Endothelial cell (in vitro differentiated cells): Measurements from ENCODE around the gene EFCAB6. TPM values are rescaled to one million over a fixed set of nuclear protein-coding genes. Genes with fewer than 3 reads are reported as not detected.

Experiments
- DNase-seq: peaks from one replicate; pipeline ENCODE4 v3.0.0; 2021; ENCODE audit warnings: low spot score
- H3K27ac Mint-ChIP-seq: one replicate; pipeline ENCODE4 v1.8.0; 2021; ENCODE audit warnings: mixed read lengths, inconsistent platforms; ENCODE audit not compliant: unreplicated experiment
- H3K27me3 Mint-ChIP-seq: one replicate; pipeline ENCODE4 v1.8.0; 2021; ENCODE audit warnings: mild to moderate bottlenecking, moderate library complexity, mixed read lengths, inconsistent platforms; ENCODE audit not compliant: unreplicated experiment
- H3K36me3 Mint-ChIP-seq: one replicate; pipeline ENCODE4 v1.8.0; 2021; ENCODE audit warnings: mild to moderate bottlenecking, low read depth, mixed read lengths, inconsistent platforms; ENCODE audit not compliant: unreplicated experiment
- H3K4me1 Mint-ChIP-seq: one replicate; pipeline ENCODE4 v1.8.0; 2021; ENCODE audit warnings: mild to moderate bottlenecking, mixed read lengths, inconsistent platforms; ENCODE audit not compliant: unreplicated experiment
- H3K4me3 Mint-ChIP-seq: one replicate; pipeline ENCODE4 v1.8.0; 2021; ENCODE audit warnings: mild to moderate bottlenecking, mixed read lengths, inconsistent platforms; ENCODE audit not compliant: unreplicated experiment
- H3K9me3 Mint-ChIP-seq: one replicate; pipeline ENCODE4 v1.8.0; 2021; ENCODE audit warnings: mixed read lengths, inconsistent platforms; ENCODE audit not compliant: unreplicated experiment
- CTCF ChIP-seq: fragments of 200-600 bp; sonication (generic); IDR thresholded peaks from one replicate; pipeline ENCODE4 v1.5.0; 2021; ENCODE audit warnings: antibody characterized with exemption; ENCODE audit not compliant: unreplicated experiment
- total RNA-seq: library from RNA; stranded (reverse); fragmentation: NEBNext Ultra II Directional; extraction: Animal tissue kit (Norgen Biotek cat#: 25700); gene quantifications from one replicate; pipeline ENCODE4 v1.2.1, GENCODE V29; 2021; ENCODE audit not compliant: unreplicated experiment

EFCAB6 gene
- total RNA-seq, 1 donor from 2014 or later = 0.69 TPM

- Mint-ChIP-seq H3K27ac (no peak overlapping the region), H3K27me3 (peaks cover 2% of the 10 kb centered on the region), H3K36me3 (peaks cover 11% of the 10 kb centered on the region), H3K4me3 (no peak overlapping the region), H3K4me1 (peaks cover 21% of the 10 kb centered on the region), H3K9me3 (no peaks in the 10 kb centered on the region)
- no peak for DNase-seq
- TF ChIP-seq CTCF = no peak
These were observed 28.3 kb upstream of the EFCAB6 start for GRCh38 chr22:43840431-43840830.

GRCh38 chr22:43839781-43840180 is 27.7 kb upstream of the EFCAB6 start:
- no peaks in the 10 kb centered on the region for H3K9me3 Mint-ChIP-seq
- no peak for TF ChIP-seq CTCF
- no peak for DNase-seq
- H3K36me3 Mint-ChIP-seq = peaks cover 11% of the 10 kb centered on the region
- peaks cover 4% of the 10 kb centered on the region for H3K27me3 Mint-ChIP-seq
- H3K4me1 Mint-ChIP-seq = peaks cover 25% of the 10 kb centered on the region
- no peak overlapping the region for H3K4me3 Mint-ChIP-seq
- peak overlapping the region; percentile 52 for H3K27ac Mint-ChIP-seq

DNA sequence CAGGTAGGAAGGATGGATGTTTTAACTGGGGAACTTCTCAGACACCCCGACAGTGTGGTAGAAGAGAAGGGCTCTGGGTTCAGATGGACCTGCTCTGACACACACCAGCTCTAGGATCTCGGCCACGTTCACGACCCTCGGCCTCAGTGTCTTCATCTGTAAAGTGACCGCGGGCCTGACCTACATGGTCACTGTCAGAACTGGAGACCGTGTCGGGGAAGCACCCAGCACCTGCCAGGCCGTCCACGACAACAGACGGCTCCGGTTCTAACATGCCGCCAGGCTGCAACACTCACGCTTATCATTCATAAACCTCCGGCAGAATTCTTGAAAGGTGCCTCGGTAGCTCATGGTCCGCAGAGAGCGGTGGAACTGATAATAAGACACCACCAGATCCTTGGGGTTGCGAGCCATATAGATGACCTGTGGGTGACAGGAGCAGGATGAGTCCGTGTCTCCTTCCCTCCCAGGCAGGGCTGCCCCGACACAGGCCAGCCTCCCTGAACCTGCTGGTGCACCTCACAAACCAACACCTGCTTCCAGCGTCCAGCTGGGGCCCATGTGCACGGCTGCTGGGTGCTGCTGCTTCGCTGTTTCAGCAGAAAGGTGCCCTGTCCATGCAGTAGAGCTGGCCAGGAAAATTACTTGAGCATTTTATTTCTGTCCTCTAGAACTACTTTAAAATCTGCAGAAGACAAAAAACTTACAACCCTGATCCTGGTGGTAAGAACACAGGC is 26.6 kb upstream of the EFCAB6 start:
- peaks cover 11% of the 10 kb centered on the region for H3K36me3 Mint-ChIP-seq
- no peak for DNase-seq
- H3K9me3 Mint-ChIP-seq = no peaks in the 10 kb centered on the region
- peaks cover 4% of the 10 kb centered on the region for H3K27me3 Mint-ChIP-seq
- no peak overlapping the region for H3K27ac Mint-ChIP-seq
- TF ChIP-seq CTCF = no peak
- H3K4me1 Mint-ChIP-seq = peaks cover 17% of the 10 kb centered on the region
- H3K4me3 Mint-ChIP-seq = no peak overlapping the region

- Mint-ChIP-seq H3K4me3 (no peak overlapping the region), H3K4me1 (peaks cover 13% of the 10 kb centered on the region), H3K27me3 (peaks cover 4% of the 10 kb centered on the region), H3K36me3 (peaks cover 11% of the 10 kb centered on the region), H3K9me3 (no peaks in the 10 kb centered on the region), H3K27ac (no peak overlapping the region)
- TF ChIP-seq CTCF = no peak
- no peak for DNase-seq
These were observed 26.1 kb upstream of the EFCAB6 start for GRCh38 chr22:43838161-43838560.

- Mint-ChIP-seq H3K27me3 (peaks cover 4% of the 10 kb centered on the region), H3K9me3 (no peaks in the 10 kb centered on the region), H3K4me3 (no peak overlapping the region), H3K27ac (no peak overlapping the region), H3K4me1 (peaks cover 10% of the 10 kb centered on the region), H3K36me3 (peaks cover 11% of the 10 kb centered on the region)
- DNase-seq = no peak
- no peak for TF ChIP-seq CTCF
These were observed 25.6 kb upstream of the EFCAB6 start for GRCh38 chr22:43837666-43838065.
